ENCODE measurements around the gene RPS6KA4. TPM values are rescaled to one million over a fixed set of nuclear protein-coding genes. Genes with fewer than 3 reads are reported as not detected.

Gene RPS6KA4
- total RNA-seq, 1 experiment from 2014 or later: 67.3 TPM

DNA sequence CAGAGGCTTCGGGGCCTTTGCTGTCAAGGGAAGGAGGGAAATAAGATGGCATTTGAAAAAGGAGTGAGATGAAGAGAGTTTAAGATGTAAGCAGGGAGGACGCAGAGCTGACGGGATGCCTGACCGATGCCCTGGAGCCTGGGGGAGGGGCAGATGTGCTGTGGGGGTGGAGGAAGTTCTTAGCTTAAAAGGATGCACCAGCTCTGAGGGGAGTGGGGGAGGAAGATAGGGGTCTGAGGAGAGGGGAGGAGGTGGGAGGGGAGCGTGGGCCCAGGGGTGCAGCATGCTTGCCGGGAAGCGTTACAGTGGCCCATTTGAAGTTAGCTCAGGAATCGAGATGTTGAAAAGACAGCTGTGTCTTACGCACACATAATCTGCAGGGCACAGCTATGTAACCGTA lies 56.3 kb downstream of the RPS6KA4 start:
- no peaks in the 10 kb centered on the region for H3K79me2 ChIP-seq (ENCODE audit: insufficient read depth, low read length)
- RAD21 ChIA-PET (ENCODE audit: low non-redundant PET in 1 of 2, low total read pairs in 2 of 2, uncharacterized antibody in 2 of 2, unreplicated experiment in 2 of 2): no interaction called here
- no peaks in the 10 kb centered on the region for H3K36me3 ChIP-seq (ENCODE audit: control insufficient read depth in 1 of 2, insufficient read depth in 2 of 2, low read length in 2 of 2)
- TF ChIP-seq CTCF (IDR thresholded peaks at IDR 0.05 in 2 of 3, conservative IDR thresholded peaks at IDR 0.05 in 1 of 3; ENCODE audit: borderline replicate concordance in 1 of 3, insufficient read depth in 1 of 3, low read depth in 2 of 3, low read length in 2 of 3): no peak
- no peak for TF ChIP-seq ZFX (IDR thresholded peaks at IDR 0.05)
- TF ChIP-seq SIN3A (IDR thresholded peaks at IDR 0.05; ENCODE audit: low read depth): no peak
- no peak for TF ChIP-seq EZH2phosphoT487 (IDR thresholded peaks at IDR 0.05; ENCODE audit: borderline replicate concordance)
- TF ChIP-seq SRF (IDR thresholded peaks at IDR 0.05; ENCODE audit: low read depth): no peak
- TF ChIP-seq SP1 (IDR thresholded peaks at IDR 0.05; ENCODE audit: low read depth): no peak
- no peak for TF ChIP-seq POLR2AphosphoS5 (IDR thresholded peaks at IDR 0.05; ENCODE audit: low read depth, low read length)
- TF ChIP-seq REST (IDR thresholded peaks at IDR 0.05; ENCODE audit: low read depth): no peak
- TF ChIP-seq ATF3 (IDR thresholded peaks at IDR 0.05): no peak
- no peak for TF ChIP-seq POLR2A (IDR thresholded peaks at IDR 0.05; ENCODE audit: borderline replicate concordance, extremely low read depth, insufficient read depth, insufficient read length)
- intact Hi-C loops (cut with micrococcal nuclease): no loop called here
- H3K27me3 ChIP-seq (ENCODE audit: insufficient read depth, low read length): no peaks in the 10 kb centered on the region
- no peaks in the 10 kb centered on the region for H4K20me1 ChIP-seq (ENCODE audit: insufficient read depth)
- CTCF ChIA-PET: no interaction called here
- POLR2A ChIA-PET: no interaction called here
- H3K9me2 ChIP-seq (ENCODE audit: insufficient read depth): no peaks in the 10 kb centered on the region
- no peaks in the 10 kb centered on the region for H3K4me1 ChIP-seq (ENCODE audit: control insufficient read depth in 1 of 2, insufficient read depth in 2 of 2, low read length in 2 of 2)
- H3K9me3 ChIP-seq (ENCODE audit: control insufficient read depth in 1 of 2, insufficient read depth in 1 of 2, low read depth in 1 of 2, low read length in 2 of 2): peaks cover 0 to 4% of the 10 kb centered on the region in 2 experiments; a peak in 1 of 4 replicates
- ATAC-seq: no peak
- no peak overlapping the region for H3K4me2 ChIP-seq (ENCODE audit: low read length)
- BruUV-seq (replicated peaks): no TSS peak
- DNase-seq (ENCODE audit: low read depth, low spot score): no peak
- H3K4me3 ChIP-seq (replicated peaks in 1 of 2; ENCODE audit: low read depth in 1 of 2, low read length in 2 of 2): no peak overlapping the region
- H2AFZ ChIP-seq (ENCODE audit: low read depth, low read length, poor library complexity, severe bottlenecking): no peak overlapping the region
- H3K27ac ChIP-seq (ENCODE audit: low read depth, low read length): no peak overlapping the region
- no peak overlapping the region for H3K9ac ChIP-seq (ENCODE audit: low read length)

Data from HCT116 (cell line).